ENCODE measurements around the gene CCR3.

Gene CCR3

DNA sequence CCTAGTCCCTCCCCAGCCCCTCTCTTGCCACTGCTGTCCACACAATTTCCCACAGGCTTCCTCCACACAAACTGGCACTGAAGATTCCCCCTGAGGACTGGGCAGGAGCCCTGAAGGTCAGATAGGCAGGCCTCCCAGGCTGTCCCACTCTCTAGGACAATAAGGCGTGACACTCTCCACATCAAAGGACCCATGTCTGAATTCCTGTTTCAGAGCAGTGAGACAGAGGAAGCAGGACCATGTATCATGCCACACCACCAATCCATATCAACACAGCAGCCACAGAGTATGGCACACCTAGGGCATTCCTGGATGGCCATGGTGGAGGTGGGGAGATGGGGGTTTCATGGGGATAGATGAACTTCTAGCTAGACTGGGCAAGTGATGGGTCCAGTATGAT lies 20.3 kb upstream of the CCR3 start:
- no peak for DNase-seq

DNA sequence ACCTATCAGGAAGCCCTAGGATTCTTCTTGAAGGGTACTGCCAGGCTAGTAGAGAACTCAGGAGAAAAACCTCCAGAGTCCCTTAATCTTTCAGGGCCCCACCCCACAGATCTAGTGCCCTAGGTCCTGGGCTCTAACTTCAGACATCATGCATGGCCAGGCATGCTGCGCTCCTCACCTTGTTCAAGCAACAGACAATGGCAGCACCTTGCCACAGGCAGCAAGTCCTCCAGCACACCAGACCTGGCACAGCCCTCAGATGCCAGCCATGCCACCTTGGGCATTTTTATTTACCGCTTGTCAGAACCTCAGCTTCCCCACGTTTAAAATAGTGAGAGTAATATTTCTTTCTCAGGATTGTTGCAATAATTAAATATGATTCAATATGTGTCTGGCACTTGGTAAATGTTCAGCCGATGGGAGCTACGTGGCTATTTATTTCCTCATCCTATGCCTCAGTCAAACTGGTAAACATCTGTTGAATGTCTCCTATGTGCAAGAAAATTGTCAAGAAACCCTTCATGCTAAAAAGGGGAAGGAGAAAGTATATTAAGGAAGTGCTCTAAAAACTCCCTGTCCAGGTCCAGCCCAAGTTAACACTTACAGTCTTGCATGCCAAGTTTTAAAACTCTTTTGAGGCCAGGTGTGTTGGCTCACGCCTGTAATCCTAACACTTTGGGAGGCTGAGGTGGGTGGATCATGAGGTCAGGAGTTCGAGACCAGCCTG lies 19.7 kb upstream of the CCR3 start:
- no peak for DNase-seq

DNA sequence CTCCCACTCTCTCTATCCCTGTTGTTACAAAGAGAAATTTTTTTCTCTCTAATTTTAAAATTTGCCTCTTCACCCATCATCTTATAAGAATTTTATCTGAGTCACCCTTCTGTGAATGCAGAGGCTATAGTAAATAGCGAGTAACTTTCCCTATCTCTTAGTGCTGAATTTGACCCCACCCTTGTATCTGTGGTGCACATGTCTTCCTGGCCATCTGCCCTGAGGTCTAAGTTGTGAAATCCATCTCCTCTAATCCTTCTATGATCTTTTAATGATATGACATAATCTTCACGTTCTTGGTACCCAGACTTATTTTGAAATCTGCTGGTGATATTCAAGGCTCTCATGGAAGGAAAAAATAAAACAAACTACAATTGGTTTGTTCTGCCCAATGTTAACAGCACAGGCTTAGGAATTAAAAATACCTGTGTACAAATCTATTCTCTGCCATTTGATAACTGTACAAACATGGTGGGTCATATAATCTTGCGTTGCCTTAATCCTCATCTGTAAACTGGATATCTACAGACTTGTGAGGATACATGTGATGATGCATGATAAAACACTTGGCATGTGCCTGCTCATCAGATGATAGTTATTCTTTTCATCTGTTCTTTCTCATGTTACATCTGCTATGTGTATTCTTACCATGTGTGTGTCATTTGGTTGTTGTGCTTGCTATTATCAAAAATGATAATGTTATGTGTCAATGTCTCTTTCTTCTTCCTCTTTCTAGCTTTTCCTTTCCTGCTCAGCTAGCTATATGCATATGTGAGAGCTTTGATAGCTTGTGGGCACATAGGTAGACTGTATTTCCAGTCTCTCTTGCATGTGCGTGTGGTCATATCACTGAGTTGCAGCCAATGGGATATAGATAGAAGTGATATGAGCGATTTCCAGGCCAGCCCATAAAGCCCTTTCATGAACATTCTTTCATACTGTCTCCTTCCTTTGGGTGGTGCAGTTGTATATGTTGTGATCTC lies 13.7 kb upstream of the CCR3 start:
- peak in 1 of 2 donors; percentile 36 for DNase-seq

DNA sequence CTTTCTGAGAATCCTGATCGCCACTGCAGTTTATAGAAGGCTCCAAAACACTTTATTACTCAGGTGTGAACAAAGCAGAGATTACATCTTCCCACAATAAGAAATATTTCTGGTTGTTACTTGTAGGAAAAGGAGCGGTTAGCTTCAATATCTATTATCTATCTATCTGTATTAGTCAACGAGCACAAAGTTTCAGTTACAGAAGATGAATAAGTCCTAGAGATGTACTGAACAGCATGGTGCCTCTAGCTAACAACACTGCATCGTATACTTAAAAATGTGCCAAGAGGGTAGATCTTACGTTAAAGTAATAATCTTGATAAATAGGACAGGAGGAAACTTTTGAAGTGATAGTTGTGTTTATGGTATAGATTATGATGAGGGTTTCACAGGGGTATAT lies 10.9 kb upstream of the CCR3 start:
- no peak for DNase-seq

DNA sequence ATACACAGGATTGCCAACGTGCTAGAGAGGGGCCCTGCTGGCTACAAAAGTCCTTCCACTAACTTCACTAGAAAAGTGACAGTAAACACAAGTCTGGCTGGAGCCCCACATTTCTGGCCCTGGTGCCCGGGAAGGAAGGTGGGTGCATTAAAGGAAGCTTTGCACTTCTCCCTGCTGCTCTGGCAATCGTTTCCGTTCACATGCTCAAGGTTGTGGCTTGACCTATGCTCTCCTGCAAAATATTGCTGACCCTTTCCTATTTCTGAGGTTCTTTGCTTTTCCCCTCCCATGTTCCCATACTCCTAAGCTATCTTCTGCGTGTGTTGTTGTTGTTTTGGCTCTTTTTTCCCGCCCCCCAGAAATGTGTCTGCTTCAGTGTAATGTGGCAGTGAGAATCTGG lies 9.1 kb upstream of the CCR3 start:
- DNase-seq: no peak

DNA sequence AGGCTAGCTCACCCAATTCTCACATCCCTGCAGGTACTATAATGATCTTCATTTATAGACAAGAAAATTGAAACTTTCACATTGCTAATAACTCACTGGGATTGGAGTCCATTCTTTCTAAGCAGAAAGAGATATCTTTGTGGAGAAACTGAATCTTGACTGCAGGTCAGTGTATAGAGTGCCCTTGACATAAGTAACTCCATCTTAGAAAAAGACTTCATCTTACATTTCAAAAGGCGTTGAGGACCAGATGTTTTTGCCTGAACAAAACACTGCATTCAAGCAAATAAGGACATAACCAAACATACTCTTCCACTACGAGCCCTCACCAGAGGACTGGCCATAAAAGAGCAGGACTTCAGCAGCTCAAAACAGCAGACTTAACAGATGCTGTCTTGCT lies 6.8 kb upstream of the CCR3 start:
- DNase-seq: no peak

DNA sequence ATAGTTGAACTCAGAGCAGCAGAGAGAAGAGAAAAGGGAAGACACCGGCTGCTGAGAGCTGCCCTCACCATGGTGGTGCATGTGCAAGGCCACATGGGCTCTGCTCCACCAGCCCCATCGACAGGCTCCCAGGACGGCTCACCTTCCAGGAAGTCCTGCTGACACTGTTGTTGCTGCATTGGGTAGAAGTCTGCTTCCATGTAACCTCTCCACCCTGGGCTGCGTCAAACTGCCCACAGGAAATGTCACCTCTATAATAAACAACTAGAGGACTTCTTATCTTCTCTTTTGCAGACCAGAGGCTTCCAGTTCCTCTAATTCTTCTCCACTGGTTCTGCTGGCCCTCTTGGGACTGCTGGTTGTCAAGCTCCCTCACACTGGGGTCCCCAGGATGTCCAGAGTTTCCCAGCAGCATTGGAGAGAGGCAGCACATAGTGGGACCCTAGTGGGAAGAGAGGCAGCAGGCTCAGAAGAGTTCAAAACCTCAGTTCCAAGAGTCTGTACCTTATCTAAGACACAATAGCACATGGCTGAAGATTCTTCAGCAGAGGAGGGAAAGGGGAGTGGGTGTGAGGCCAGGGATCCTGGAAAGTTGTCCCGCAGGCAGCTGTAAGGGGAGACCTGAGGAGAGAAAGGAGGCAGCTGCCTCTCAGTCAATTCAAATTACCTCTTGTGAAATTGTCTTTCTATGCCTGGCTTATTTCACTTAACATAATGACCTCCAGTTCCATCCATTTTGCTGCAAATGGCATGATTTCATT lies 5.8 kb upstream of the CCR3 start:
- DNase-seq: no peak

DNA sequence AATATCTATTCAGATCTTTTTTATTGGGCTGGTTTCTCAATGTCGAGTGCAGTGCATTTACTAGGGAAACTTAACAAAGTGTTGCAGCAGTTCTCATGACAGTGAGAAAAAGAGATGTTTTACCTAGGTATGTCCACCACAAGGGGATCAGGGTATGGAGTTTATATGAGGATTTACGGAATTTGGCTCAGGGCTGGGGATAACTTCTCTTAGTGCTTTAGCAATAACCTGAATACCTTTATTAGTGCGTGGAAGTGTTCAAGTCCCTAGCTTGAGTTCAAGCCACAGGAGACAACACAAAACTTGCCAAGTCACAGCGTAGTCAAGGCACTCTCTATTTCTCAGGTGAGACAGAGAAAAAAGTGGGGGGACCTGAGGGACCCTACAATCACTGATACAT lies 3.9 kb upstream of the CCR3 start:
- no peak for DNase-seq

DNA sequence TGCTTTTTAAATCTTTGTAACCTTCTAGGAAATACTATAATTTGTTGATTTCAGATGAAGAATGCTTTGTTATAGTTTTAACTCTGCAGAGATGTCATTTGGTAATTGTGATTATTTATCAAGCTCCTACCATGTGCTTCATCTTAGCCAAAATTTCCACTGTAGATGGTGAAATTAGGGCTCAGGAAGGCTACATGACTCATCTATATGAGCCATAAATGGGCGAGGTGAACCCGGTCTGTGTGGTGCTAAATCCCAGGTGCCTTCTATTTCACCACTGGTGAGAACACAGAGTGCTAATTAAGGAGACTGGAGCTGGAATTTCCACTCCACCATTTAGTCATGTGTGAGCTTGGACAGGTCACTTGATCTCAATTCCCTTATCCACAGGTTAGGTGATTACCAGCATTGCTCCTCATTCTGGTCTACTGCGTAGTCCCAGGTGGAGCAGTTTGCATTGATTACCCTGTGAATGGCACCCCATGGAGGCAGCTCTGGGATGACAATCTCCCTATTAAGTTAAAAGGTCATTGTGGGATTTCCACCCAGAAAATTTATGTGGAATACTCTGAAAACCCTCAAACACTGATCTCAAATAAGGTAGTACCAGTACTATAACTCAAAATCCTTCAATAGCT lies 2.8 kb upstream of the CCR3 start:
- no peak for DNase-seq

DNA sequence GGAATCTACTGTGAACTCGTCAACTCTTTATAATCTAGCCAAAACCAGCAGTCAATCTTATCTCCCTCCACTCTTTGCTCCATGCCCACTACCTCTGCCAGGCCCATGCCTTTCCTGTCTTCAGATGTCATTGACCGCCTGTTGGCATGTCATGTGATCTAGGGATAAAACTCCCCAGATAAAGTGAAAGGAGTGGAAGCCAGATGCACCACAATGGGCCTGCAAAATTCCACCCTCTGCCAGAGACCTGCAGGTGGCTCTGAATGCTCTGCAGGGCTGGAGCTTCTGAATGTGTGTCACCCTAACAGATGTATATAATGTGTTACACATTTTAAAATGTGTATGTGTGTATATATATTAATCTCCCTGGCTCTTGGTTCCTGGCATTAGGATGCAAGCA lies 2.3 kb upstream of the CCR3 start:
- no peak for DNase-seq

DNA sequence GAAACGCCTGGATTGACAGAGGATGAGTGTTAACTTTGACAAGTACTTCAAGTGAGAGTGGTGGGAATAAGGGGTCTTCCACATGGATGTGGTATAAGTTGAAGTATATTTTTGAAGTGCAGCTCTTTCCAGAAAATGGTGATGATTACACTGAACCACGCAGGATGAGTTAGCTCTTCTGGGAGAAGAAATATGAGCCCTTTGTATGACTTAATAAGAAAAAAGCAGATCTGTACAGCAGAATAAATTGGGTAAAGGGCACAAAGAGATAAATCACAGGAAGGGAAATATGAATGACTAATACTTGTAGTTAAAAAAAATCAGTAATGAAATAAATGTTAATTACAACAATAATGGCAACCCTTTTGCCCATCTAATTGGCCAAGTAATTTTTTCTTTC lies 1.3 kb downstream of the CCR3 start:
- no peak for DNase-seq

DNA sequence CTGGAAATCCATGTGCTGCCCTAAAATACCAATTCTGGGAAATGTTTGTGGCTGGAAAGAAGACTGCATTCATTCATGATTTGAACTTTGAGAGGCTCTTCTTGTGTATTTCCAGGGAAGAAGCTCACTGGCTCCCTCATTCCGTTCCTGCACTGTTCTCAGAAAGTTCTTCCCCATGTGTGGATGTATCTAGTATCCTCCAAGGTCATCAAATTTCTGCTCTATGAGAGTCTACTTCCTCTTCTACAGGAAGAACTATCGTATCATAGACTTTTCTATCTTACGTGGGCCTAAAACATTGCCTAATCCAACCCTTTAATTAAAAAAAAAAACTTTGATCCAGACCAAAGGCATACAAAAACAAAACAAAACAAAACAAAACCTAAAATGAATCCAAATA lies 2.9 kb downstream of the CCR3 start:
- DNase-seq: no peak

DNA sequence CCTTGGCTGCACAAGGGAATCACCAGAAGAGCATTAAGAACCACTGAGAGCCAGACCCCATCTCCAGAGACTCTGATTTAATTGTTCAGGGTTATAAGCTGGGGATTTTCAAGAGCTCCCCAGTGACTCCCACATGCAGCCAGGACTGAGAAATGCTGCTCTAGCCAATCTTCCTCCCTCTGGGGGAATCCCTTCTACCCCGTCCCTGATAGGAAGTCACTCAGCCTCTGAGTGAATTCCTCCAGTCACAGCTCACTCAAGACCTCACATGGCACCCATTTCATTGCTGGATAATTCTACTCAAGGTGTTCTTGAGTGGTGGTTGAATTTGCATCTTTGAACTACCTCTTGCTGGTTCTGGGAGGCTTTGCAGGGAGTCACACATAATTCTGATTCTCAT lies 10.7 kb downstream of the CCR3 start:
- DNase-seq: no peak

DNA sequence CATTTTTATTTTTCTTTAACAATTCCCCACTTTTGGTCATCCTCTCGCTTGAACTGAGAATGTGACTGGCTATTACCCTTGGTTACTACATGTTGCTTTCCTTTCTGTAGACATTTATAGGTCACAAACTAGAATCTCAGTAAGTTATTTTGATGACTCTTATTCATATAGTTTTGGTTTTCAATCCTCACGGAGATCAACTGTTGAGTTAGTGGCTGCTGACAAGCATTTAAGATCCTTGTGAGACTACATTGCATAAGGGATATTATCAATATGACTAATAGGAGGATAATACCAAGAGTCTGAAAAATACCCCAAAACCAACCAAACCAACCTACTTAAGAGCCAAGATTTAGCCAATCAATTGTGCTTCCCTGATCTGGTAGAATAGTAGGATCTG lies 16.3 kb downstream of the CCR3 start:
- DNase-seq: no peak

DNA sequence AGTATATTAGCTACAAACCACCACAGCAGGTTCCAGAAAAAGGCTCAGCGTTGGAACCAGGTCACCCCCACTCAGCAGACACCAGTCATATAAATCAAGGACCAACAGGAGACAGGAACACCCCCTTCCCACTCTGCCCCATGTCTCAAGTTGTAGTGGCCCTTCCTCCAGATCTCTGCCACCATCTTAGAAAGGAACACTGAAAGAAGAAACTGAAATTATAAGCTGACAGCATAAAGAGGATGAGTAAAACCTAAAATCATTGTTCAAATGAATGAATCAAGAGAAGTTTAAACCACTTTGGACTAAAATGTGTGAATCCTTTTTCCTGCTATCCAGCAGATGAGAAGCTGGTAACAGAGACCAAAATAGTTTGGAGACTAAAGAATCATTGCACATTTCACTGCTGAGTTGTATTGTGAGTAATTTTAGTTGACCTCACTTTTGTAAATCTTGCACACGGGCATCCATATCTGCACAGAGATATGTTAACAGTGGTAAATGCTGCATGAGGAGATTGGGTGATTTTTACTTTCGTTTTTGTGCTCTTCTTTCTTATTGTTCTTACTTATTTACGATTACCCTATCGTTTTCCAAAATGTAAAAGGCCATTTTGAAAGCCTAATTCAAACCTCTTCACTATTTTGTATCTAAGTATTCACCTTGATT lies 19.8 kb downstream of the CCR3 start:
- DNase-seq: no peak

DNA sequence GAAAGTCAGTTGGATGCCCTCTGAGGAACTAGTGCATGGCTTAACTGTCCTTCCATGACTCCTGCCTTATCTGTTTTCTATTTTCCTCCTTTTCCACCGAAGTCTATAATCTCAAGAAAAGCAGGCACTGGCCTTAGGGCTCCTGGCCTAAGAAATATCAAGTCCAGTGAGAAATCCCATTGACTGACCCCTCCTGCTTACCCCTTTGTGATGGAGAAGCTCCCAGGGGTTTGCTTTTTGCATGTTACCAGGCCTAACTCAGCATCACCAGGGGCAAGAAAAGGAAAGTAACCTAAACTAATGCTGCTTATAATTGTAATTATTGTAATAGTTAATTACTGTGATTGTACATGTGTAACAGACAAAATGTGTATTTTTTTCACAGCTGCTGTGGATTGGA lies 21.7 kb downstream of the CCR3 start:
- no peak for DNase-seq

DNA sequence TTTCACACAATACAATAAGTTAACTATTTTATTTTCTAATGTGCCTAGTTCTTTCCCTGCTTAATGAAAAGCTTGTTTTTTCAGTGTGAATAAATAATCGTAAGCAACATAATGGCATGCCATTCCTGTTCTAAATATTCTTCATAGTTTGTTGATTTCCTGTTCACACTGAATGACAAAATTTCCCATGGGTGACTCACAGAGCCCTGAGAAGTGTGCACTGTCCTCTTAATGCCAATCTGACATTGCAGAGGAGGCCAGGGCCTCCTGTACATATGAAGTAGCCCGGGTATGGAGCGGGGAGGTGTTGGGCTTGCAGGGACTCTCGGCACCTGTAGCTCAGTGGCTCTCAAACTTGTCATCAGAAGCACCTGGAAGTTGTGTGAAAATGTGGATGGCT lies 24.3 kb downstream of the CCR3 start:
- no peak for DNase-seq

DNA sequence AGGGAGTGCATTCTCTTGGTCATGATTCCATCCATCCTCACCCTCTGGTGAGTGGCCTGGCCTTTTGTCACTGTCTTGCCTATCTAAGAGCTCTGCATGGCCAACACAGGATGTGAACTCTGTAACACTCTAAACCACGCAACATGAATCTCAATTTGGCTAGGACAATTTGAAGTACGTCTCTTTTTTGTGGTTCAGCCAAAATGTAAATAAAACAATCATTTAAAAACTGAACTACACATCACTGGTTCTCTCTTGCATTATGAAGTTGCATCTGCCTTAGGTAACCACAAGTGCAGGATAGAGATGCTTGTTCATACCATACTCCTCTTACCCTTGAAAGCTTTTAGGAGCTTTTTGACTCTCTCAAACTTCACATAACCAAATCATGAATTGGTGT lies 27.3 kb downstream of the CCR3 start:
- DNase-seq: no peak

DNA sequence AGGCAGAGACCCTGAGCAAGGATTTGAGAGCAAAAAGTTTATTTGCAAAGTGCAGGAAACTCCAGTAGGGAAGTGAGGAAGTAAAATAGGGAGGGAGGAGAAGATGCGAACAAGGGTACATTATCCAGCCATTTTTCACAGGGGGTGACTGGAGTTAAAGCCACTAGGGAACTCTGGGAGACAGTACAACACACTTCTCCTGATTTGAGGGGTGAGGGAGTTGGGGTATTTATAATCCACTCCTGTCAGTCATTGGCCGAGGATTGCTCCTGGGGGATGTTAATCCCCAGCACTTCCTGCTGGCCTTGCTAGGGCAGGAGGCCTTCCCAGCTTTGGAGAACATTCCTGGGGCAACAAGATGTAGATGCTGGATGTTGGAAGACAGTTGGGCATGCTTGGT lies 28.2 kb downstream of the CCR3 start:
- no peak for DNase-seq

DNA sequence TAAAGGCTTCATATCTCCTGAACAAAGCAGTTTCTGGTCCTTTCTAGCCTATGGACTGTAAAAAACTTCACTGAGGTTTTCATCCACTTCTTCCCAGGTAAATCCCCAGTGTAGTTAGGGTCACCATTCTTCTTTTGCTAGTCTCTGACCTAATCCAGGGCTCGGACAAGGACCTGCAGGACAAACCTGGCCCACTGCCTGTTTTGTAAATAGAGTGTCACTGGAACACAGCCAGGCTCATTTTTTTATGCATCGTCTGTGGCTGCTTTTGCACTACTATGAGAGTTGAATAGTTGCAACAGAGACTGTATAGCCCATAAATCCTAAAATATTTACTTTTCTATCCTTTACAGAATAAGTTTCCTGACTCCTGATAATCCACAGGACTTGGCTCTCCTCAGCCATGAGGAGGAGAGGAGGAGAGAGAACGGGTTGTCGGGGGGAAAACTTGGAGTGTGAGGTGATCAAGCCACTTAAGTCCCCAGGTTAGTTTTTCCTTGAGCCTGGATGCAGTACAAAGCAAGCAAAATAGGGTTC lies 29.0 kb downstream of the CCR3 start:
- DNase-seq: no peak

DNA sequence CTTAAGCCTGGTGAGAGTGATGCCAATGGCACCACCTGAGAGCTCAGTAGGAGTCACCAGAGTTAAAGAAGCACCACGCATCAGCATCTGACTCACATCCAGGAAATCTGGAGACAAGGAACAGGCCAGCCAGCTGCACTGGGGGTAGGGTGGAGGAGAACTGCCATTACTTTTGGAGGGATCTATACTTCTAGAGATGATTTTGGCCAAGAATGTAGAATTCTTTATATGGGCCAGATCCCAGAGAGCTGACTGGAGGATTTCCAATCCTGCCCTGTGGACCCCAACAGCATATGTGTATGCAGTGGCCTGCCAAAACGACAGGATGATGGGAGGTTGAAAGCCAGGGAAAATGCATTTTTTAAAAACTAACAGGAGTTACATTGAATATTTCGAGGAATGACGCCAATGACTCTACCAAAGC lies 29.8 kb downstream of the CCR3 start:
- DNase-seq: no peak

DNA sequence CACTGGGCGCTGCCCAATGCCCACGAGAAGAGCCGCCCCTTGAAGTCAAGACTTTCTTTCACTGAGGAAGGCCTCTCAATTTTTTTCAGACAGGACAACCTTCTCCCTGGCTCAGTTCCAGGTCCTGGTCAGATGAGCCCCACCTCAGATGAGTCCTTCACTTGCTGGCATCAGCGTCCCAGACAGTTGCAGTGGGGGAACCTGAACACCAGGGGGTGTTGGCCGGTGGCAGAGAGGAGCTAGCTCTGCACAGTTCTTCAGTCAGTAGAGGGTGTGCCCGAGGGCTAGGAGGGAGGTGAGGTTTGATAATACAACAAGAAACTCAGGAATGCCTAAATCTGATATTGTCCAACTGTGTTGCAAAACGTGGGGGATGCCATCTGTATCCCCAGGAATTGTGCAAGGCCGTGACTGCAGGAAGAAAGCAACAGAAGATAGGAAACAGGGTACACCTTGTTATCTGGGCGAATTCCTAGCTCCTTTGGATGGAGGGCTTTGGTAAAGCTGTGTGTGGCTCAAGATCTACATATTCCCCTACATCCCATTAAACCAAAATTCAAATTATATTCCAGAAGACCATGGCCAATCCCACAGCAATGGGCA lies 34.3 kb downstream of the CCR3 start:
- peak; percentile 79 to 84 for DNase-seq

Data from CD4-positive, alpha-beta T cell treated with Interferon alpha-2 for 1 hour (primary cell).